Mesenteric fat pad (tissue), 1 donor: ENCODE data around the gene CYP3A4. TPM values are rescaled to one million over a fixed set of nuclear protein-coding genes. Genes with fewer than 3 reads are reported as not detected.
"Not testable (repeated sequence)": the region's sequence is repeated elsewhere in the genome, so short reads cannot be mapped to it uniquely, and the experiment has no call there.

ENCODE experiments used
- DNase-seq: peaks from one replicate; pipeline ENCODE4 v3.0.0-alpha.2; 2020; ENCODE audit warnings: low spot score
- long read RNA-seq: library from polyadenylated mRNA; unstranded; transcript quantifications from one replicate; pipeline ENCODE4 v2.0.0, GENCODE V29; 2020
- total RNA-seq: library from RNA; stranded (reverse); fragmentation: NEBNext Ultra II Directional; extraction: Animal tissue kit (Norgen Biotek cat#: 25700); gene quantifications from one replicate; pipeline ENCODE4 v1.2.1, GENCODE V29; 2021
- donor health status: DM: yes; HTN: yes; CAD: no.

The CYP3A4 gene
- 0.26 TPM for total RNA-seq
- long read RNA-seq: 0 reads

DNA sequence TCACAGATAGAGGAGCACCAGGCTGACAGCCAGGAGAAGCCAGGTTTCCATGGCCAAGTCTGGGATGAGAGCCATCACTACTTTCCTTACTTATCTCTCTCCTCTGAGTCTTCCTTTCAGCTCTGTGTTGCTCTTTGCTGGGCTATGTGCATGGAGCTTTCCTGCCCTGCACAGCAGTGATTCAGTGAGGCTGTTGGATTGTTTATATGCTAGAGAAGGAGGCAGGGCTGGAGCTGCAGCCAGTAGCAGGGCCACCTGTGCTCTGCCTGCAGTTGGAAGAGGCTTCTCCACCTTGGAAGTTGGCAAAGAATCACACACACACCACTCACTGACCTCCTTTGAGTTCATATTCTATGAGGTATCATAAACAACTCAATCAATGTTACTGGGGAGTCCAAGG is at the start of gene CYP3A4:
Gene CYP3A4, minus strand, starts transcription at position 178 of the 400 bp plus-strand sequence. Its CDS starts 103 bp downstream, at position 75.
- no peak for DNase-seq

DNA sequence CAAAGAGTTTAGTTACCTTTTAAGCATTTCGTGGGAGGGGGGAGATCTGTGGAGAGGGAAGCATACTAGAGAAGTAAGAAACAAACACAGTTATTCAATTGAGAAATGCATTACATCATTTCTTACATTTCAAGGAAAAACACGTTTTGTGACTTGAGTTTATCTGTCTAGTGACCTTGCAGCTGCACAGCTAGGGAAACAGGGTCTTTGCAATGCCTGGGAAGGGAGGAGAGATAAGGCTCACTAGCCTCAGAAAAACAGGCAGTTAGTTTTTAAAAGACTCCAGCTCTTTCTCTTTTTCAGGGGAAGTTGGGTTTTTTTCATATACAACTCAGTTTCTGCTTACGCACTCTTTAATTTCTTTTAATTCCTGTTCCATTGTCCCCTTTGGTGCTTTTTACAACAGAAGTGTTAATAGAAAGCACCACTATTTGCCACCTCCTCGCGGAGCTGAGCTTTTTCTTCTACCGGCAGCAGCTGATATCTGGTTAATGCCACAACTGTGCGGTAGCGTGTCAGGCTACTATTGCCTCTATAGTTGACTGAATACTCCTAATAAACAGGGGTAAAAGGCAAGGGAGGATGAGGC is 49.4 kb upstream of the CYP3A4 start:
- no peak for DNase-seq

DNA sequence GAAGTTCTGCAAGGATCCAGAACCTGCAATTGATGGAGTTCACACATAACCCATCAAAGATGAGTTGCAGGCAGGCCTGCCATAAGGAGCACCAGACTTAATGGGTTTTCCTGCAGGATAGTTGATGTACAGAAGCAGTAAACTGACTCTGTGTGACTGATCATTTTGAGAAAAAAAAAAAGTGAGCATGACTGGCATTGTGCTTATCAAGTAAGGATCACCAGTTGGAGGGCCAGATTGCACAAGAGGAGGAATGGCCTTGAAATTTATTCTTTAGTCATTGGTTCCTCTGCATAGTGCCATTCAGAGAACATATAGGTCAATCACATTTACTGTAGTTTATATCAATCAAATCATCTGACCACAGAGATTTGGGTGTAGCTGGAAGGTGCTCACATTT is 47.6 kb upstream of the CYP3A4 start:
- no peak for DNase-seq

DNA sequence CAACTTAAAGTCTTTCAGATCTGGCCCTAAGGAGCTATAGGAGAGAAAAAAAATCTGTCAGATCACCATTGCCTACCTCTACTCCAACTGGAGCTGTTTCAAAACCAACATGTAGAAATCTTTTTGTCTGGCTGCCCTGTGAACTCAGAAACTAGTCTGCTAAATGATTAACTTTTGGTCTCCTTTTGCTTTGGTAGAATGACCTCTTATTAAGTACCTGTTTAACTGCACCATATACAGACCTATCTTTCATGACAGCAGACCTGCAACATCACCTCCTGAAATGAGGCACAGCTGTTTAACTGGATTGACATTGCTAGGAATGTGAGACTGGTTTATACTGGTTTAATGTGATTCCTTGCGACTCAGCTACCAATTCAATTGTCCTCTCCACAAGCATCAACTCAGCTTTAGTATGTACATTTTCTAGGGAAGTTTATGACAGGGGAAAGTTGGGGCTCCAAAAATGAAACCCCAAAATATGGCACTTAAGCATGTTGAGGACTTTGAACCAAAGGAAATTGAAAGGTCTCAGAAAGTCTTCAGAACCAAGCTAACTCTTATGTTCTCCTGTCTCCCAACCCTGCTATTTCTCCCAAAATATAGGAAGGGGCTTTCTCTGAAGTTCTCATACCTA is 45.7 kb upstream of the CYP3A4 start:
- DNase-seq: no peak

DNA sequence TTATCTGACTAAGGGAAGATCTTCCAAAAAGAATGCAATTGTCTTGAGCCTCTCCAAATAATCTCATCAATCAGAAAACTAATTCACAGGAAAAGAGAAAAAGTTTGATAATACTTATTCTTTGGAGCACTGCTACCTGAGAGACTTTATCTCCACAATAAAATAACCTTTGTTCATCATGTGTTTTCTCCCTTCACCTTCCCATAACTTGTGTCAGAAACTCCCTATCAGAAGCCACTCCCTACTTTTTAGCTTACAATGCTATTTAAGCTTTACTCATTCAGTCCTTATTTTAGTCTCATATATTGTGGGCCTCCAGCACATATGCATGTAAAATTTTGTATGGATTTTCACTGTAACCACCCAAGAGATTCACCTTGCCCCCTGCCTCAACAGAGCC is 44.8 kb upstream of the CYP3A4 start:
- DNase-seq: no peak

DNA sequence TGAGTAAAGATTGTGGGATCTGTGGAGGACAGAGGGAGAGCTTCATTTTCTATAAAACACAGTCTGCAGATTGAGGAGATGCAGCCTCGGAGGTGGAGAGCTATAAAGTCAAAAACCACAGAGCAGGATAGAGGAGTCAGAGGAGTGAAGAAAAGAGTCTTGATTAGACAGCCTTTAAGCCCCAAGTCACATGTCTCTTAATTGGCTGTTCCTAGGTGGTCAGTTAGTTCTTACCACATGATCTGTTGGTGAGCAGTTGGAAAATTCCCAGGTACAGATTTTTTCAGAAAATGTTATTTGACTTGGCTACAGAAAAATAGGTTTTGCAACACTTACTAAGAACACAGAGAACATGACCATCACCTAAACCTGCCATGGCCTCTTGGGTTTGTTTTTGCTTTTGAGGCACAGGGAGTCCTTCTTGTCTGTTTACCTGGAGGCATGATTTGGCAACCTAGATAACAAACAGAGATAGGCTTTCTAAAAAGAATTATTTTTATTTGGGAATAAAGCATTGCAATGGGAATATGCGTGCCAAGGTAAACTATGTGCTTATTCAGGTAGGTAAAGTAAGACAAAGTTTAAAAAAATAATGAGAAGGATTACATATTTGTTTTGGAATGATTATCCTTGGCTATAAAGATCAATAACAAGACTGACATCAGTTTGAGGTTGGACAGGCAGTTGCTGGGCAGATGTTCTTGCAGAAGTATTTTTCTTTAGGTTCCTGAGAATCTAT is 43.2 kb upstream of the CYP3A4 start:
- DNase-seq: no peak

DNA sequence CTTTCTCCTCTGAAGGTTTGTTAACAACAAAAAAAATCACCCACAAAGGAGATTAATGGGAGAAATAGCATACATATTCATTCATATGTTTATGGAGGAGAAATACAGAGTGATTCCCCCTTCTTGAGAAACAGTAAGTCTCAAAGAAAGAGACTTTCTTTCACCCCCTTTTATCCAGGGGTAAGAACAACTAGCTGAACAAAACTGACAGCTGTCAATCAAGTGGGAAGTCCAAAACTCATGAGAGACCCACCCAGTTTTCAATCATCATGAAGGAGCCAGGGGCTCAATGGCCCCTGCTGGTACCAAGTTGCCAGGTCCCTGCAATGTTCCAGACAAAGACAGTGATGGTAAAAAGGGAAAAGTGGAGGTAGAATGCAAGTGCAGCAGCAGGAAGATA is 41.9 kb upstream of the CYP3A4 start:
- DNase-seq: no peak

DNA sequence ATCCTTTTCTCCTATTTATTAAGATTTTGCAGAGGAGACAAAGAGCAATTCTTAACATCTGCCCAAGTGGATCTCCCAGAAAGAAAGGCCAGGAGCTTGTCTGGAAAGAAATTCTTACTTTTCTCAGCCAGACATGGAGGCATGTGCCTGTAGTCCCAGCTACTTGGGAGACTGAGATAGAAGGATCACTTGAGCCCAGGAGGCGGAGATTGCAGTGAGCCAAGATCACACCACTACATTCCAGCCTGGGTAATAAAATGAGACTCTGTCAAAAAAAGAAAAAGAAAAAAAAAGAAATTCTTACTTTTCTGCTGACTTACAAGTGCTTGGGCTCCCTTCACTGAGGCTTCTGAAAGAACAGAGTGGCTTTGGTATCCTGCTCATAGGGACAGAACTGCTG is 41.5 kb upstream of the CYP3A4 start:
- no peak for DNase-seq

DNA sequence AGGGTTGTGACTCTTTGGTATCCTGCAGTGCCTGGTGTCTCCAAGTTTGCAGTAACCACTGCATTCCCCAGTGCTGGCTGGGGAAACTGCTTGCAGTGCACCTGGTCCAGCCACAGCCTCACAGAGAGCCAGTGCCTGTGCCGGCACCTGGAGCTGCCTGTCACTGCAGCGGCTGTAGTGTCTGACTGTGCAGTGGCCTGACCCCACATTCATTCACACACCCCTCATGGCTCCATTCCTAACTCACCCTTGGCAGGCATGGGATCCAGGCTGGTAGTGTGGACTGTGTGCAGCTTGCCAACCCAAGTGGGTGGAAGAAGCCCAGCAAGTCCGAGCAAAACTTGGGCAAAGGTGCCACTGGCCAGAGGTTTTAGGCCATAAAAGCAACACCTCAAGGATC is 40.1 kb upstream of the CYP3A4 start:
- no peak for DNase-seq

DNA sequence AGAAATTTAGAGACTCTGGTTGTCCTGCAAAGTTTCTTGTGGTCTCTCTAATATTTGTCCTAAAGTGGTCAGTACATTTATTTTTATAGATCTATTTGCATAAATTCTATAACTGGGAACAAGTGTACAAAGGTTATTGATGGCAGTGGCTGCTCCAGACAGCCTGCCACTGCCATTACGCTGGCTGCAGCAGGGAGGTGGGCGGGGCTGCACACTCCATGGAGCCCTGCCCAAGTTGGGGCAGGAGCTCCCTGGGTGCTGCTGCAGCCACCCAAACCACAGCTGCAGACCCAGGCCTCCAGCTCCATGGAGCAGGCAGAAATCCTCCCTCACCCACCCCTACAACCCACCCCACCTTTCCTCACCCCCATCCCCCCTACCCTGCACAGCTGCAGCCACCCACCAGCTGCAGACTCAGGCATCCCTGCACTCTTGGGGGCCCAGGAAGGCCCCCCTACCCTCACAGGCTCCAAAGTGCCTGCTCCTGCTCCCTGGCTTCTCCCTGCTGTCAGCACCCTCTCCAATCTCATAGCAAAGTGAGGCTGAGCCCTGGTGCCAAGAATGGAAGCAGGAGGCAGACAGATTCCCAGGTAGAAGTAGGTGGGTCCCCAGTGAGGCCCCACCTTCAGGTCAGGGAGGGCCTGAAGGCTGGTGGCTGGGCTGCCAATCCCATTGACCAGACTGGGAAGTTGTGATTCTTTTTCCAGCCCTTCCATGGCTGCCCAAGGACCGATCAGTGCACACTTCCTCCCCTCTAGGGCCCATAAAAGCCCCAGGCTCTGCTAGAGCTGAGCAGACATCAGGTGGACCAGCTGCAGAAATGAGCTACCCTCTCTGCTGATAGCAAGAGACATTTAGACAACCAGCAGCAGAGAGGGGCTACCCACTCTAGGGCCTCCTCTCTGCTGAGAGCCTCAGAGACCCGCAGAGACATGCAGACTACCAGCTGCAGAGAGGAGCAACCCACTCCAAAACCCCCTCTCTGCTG is 39.0 kb upstream of the CYP3A4 start:
- DNase-seq: no peak

DNA sequence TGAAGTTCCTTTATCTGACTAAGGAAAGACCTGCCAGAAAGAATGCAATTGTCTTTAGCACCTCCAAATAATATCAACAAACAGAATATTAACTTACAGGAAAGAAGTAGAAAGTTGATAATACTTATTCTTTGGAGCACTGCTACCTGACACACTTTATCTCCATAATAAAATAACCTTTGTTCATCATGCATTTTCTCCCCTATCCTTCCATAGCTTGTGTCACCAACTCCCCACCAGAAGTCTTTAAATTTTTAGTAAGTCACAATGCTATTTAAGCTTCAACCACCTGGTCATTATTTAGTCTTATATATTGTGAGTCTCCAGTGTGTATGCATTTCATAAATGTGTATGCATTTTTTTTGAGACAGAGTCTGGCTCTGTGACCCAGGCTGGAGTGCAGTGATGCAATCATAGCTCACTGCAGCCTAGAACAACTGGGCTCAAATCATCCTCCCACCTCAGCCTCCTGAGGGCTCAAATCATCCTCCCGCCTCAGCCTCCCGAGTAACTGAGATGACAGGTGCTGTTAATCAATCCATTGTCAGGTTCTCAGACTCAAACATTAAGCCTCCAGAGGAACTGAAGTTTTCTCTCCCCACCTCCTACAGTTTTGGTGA is 36.5 kb upstream of the CYP3A4 start:
- DNase-seq: no peak

DNA sequence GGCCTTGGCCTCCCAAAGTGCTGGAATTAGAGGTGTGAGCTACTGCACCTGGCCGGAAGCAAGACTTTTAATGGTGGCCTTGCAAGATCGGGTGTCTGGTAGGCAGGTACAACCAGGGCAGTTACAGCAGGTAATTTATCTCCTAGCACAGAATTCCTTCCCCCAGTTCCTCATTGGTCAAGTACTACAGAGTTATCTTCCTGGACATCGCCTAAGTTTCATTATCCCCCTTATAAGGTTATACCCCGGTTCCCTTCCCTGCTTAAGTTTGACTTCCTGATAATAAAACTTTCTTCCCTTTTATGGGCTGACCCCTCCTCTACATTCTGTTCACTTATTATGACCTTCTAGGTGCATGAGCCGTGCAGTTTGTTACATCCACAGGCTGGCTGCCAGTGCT is 24.8 kb upstream of the CYP3A4 start:
- DNase-seq: no peak

DNA sequence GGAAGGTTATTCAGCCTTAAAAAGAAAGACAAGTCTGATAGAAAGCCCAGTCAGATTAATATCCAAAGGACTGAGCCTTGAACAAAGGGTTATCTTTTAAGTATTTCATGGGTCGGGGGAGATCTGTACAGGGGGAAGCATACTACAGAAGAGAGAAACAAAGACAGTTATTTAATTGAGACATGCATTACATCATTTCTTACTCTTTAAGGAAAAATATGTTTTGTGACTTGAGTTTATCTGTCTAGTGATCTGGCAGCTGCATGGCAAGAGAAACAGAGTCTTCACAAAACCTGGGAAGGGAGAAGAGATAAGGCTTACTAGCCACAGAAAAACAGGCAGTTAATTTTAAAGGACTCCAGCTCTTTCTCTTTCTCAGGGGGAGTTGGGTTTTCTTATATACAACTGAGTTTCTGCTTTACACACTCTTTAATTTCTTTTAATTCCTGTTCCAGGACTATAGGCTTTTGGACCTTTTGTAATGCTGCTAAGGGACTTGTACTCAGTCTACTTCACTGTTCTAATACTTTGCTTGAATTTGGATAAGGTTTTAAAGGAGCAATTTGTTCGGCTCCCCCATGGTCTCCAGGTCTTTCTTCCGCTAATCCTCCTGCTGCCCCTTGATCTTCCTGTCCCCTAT is 23.0 kb upstream of the CYP3A4 start:
- no peak for DNase-seq

DNA sequence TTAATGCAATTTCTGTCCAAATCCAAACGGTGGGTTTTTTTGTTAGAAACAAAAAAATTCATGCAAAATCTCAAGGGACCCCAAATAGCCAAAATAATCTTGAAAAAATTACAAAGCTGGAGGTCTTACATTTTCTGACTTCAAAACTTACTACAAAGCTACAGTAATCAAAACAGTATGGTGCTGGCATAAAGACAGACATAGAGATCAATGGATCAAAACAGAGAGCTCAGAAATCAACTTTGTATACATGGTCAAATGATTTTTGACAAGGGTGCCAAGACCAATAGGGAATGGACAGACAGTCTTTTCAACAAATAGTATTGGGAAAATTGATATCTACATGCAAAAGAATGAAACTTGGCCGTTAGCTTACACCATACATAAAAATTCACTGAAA is 21.7 kb upstream of the CYP3A4 start:
- no peak for DNase-seq

DNA sequence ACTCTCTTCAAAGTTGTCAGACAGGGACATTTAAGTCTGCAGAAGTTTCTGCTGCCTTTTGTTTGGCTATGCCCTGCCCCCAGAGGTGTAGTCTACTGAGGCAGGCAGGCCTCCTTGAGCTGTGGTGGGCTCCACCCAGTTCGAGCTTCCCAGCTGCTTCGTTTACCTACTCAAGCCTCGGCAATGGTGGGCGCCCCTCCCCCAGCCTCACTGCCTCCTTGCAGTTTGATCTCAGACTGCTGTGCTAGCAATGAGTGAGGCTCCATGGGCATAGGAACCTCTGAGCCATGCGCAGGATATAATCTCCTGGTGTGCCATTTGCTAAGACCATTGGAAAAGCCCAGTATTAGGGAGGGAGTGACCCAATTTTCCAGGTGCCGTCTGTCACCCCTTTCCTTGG is 19.1 kb upstream of the CYP3A4 start:
- not testable (repeated sequence) for DNase-seq

DNA sequence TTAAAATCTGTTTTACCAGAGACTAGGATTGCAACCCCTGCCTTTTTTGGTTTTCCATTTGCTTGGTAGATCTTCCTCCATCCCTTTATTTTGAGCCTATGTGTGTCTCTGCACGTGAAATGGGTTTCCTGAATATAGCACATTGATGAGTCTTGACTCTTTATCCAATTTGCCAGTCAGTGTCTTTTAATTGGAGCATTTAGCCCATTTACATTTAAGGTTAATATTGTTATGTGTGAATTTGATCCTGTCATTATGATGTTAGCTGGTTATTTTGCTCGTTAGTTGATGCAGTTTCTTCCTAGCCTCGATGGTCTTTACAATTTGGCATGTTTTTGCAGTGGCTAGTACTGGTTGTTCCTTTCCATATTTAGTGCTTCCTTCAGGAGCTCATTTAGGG is 17.4 kb upstream of the CYP3A4 start:
- not testable (repeated sequence) for DNase-seq

DNA sequence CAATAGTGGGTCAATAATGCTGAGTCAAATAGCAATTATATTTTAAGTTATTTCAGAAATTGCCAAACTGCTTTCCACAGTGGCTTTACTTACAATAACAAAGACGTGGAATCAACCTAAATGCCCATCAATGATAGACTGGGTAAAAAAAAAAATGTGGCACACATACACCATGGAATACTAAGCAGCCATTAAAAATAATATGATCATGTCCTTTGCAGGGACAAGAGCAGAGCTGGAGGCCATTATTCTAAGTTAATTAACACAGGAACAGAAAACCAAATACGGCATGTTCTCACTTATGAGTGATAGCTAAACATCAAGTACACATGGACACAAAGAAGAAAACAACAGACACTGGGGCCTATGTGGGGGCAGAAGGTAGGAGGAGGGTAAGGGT is 15.0 kb upstream of the CYP3A4 start:
- no peak for DNase-seq

DNA sequence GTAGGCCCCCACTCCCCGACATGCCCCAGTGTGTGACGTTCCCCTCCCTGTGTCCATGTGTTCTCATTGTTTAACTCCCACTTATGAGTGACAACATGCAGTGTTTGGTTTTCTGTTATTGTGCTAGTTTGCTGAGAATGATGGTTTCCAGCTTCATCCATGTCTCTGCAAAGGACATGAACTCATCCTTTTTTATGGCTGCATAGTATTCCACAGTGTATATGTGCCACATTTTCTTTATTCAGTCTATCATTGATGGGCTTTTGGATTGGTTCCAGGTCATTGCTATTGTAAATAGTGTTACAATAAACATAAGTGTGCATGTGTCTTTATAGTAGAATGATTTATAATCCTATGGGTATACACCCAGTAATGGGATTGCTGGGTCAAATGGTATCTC is 11.9 kb upstream of the CYP3A4 start:
- DNase-seq: not testable (repeated sequence)

DNA sequence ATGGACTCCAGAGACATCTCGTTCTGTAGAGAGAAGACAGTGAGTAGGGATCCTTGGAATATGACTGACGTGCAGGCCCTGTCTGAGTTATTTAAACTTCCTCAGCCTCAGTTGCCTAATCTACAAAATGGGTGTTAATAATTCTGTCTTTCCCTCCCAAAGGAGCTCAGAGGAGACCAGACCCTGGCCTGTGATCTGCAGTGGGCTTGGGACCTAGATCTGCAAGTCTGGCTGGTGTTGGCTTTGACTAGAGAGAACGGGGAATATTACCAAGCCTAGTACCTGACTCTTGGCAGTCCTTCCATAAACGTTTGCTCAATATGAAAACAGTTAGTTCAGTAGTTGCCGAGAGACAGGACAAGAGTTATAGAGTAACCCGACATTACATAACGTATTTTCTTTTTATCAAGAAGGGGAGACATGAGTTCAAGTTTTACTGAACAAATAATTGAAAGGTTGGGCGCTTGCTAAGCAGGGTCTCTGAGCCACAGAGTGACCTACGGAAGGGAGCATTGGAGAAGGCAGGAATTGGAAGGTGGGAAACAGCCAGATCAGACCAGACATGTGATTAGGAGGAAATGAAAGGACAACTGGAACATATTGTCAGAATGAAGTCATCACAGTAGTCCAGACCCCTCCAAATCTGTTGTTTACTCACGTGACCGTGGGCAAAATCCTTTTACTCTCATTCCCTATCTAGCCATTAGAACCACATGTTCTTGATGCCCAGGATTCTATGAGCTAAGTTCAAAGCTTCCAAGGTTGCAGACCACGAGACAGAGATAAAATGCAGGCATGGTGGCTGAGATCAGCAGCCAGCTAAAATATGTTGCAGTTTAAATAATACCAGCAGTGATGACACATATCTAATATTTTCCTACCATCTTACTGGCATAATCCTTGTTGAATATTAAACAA is 10.9 kb upstream of the CYP3A4 start:
- no peak for DNase-seq
